HepG2 (cell line): ENCODE results near the gene ALDH1A1. TPM values are rescaled to one million over a fixed set of nuclear protein-coding genes. Genes with fewer than 3 reads are reported as not detected.
A peak's percentile ranks its signal among the peaks of the same experiment; 100 is the strongest.

Experiments
- ATAC-seq: fragments of 200-7000 bp; cut with Tn5 transposase; 3 replicates; pipeline ENCODE4 v1.9.1; 2020; ENCODE audit warnings: mild to moderate bottlenecking, moderate library complexity
- BruUV-seq: library from RNA; stranded (reverse); fragments of 400-500 nt; replicated peaks from 2 replicates; lab custom pipeline; 2021; lab: Mats Ljungman, UMichigan
- CTCF ChIA-PET: fragments of 300-600 bp; formaldehyde crosslinking; extraction: SDS; loops from one replicate; lab custom pipeline; 2021; ENCODE audit warnings: low total read pairs, inconsistent platforms, low intra/inter-chr PET ratio; lab: Yijun Ruan, JAX
- POLR2A ChIA-PET: fragments of 350-600 bp; sonication (Branson Sonifier 250); formaldehyde crosslinking; loops from one replicate; lab custom pipeline; 2020; ENCODE audit warnings: antibody characterized with exemption, inconsistent platforms; lab: Yijun Ruan, JAX
- DNase-seq: peaks from one replicate; pipeline ENCODE4 v3.0.0-alpha.2; 2015; ENCODE audit warnings: low spot score
- FAIRE-seq: peaks from 3 replicates; lab custom pipeline; 2011; peaks lifted over from hg19 to GRCh38; lab: Jason Lieb, UNC
- H2AFZ ChIP-seq: one replicate; pipeline ENCODE4 v1.6.1; 2011; ENCODE audit warnings: low read length, inconsistent platforms
- H3K27ac ChIP-seq: fragments of 300-600 bp; 3 replicates; pipeline ENCODE4 v1.8.0; 2011; ENCODE audit warnings: mixed run types, mild to moderate bottlenecking, mixed read lengths, low read length, inconsistent platforms; ENCODE audit not compliant: insufficient read depth; ENCODE audit errors: extremely low read length
- H3K27me3 ChIP-seq, 2 experiments: fragments of 200-600 bp in 1 of 2; 2 replicates in 1 of 2; 3 replicates in 1 of 2; pipeline versions ENCODE4 v1.6.0 to v1.8.0; 2011; ENCODE audit warnings: low read length in 2 of 2, mild to moderate bottlenecking in 2 of 2, moderate library complexity in 2 of 2, inconsistent platforms in 1 of 2; ENCODE audit not compliant: insufficient read depth in 2 of 2, control insufficient read depth in 1 of 2
- H3K36me3 ChIP-seq, 2 experiments: fragments of 200-600 bp in 1 of 2; replicated peaks in 1 of 2; 2 replicates in 1 of 2; 3 replicates in 1 of 2; pipeline versions ENCODE4 v1.5.1 to v1.8.0; 2011; ENCODE audit warnings: low read length in 2 of 2, inconsistent platforms in 1 of 2; ENCODE audit not compliant: insufficient read depth in 2 of 2, control insufficient read depth in 1 of 2
- H3K4me1 ChIP-seq: 2 replicates; pipeline ENCODE4 v1.5.1; 2012; ENCODE audit warnings: low read length, inconsistent platforms; ENCODE audit not compliant: insufficient read depth
- H3K4me2 ChIP-seq: 2 replicates; pipeline ENCODE4 v1.6.0; 2011; ENCODE audit warnings: low read depth, low read length, inconsistent platforms
- H3K4me3 ChIP-seq, 3 experiments: fragments of 200-600 bp in 1 of 3; sonication (generic), shearing (Covaris generic) in 1 of 3; replicated peaks in 1 of 3; 2 replicates each; pipeline ENCODE4 v1.5.1; 2011 to 2016; ENCODE audit warnings: low read length in 3 of 3, inconsistent platforms in 2 of 3, low read depth in 2 of 3, mild to moderate bottlenecking in 2 of 3, control low read depth in 1 of 3, mixed read lengths in 1 of 3; ENCODE audit not compliant: insufficient read depth in 1 of 3
- H3K79me2 ChIP-seq: one replicate; pipeline ENCODE4 v1.6.1; 2011; ENCODE audit warnings: low read length, inconsistent platforms; ENCODE audit not compliant: insufficient read depth
- H3K9ac ChIP-seq: 2 replicates; pipeline ENCODE4 v1.6.0; 2011; ENCODE audit warnings: mild to moderate bottlenecking, low read depth, low read length, inconsistent platforms; ENCODE audit not compliant: insufficient read depth
- H3K9me3 ChIP-seq: 2 replicates; pipeline ENCODE4 v1.5.1; 2012; ENCODE audit warnings: mild to moderate bottlenecking, low read length
- H4K20me1 ChIP-seq: 2 replicates; pipeline ENCODE4 v1.6.0; 2011; ENCODE audit warnings: inconsistent platforms, mild to moderate bottlenecking, low read length, moderate library complexity; ENCODE audit not compliant: insufficient read depth
- FUBP1 ChIP-seq: sonication (generic); formaldehyde crosslinking; IDR thresholded peaks from 2 replicates; pipeline ENCODE4 v1.5.1; 2020; ENCODE audit warnings: missing genetic modification reagents, mild to moderate bottlenecking, borderline replicate concordance
- GZF1 ChIP-seq: sonication (generic); formaldehyde crosslinking; IDR thresholded peaks from 2 replicates; pipeline ENCODE4 v1.5.1; 2020; ENCODE audit warnings: mild to moderate bottlenecking, missing genetic modification reagents
- HINFP ChIP-seq: sonication (generic); formaldehyde crosslinking; IDR thresholded peaks from 2 replicates; pipeline ENCODE4 v1.4.0; 2020; ENCODE audit warnings: low read depth, mild to moderate bottlenecking, missing genetic modification reagents
- JUNB ChIP-seq: sonication (generic); formaldehyde crosslinking; IDR thresholded peaks from 2 replicates; pipeline ENCODE4 v1.8.0; 2022; ENCODE audit warnings: missing genetic modification reagents, mild to moderate bottlenecking, borderline replicate concordance
- MAFF ChIP-seq: IDR thresholded peaks from 2 replicates; pipeline ENCODE4 v1.6.1; 2011; ENCODE audit warnings: low read depth, low read length, improper control_type of control experiment
- MAFK ChIP-seq, 2 experiments: IDR thresholded peaks in 1 of 2; conservative IDR thresholded peaks in 1 of 2; 2 replicates each; pipeline ENCODE4 v1.6.1; 2011; ENCODE audit warnings: improper control_type of control experiment in 2 of 2, low read length in 2 of 2
- ZBTB2 ChIP-seq: sonication (generic); formaldehyde crosslinking; IDR thresholded peaks from 2 replicates; pipeline ENCODE4 v1.8.0; 2022; ENCODE audit warnings: low read depth, missing genetic modification reagents
- WGBS: methylation state at CpG from one replicate; pipeline ENCODE4 v1.1.6; 2017; ENCODE audit warnings: low lambda C conversion rate; 5-methylcytosine and 5-hydroxymethylcytosine counted together
- in situ Hi-C: cut with HindIII; loops from 2 replicates; pipeline ENCODE4 v1.10.0; 2017; ENCODE audit warnings: low pct_unique_long_range_greater_than_20kb; ENCODE audit not compliant: extremely low pct_ligation_motif_present
- intact Hi-C: fragments of 100-400 bp; cut with micrococcal nuclease; formaldehyde crosslinking; loops from one replicate; pipeline ENCODE4 v1.10.0; 2022; ENCODE audit not compliant: unreplicated experiment
- polyA plus RNA-seq, 8 experiments: library from polyadenylated mRNA; depleted of rRNA in 3 of 8; stranded (reverse) in 7 of 8; unstranded in 1 of 8; fragments of >200 nt; fragmentation: Illumina TruSeq in 4 of 8; extraction: Trizol in 4 of 8; gene quantifications; 2 replicates each; pipeline versions ENCODE4 v1.2.1 to v1.2.3, GENCODE V29; 2011 to 2016; ENCODE audit warnings: low read depth in 4 of 8, missing spikeins in 1 of 8, mixed read lengths in 1 of 8; ENCODE audit not compliant: insufficient read depth in 1 of 8
- total RNA-seq, 5 experiments: library from RNA; depleted of rRNA; stranded (reverse); fragments of >200 nt; fragmentation: Illumina TruSeq; extraction: Trizol; gene quantifications; 2 replicates each; pipeline ENCODE4 v1.2.3, GENCODE V29; 2016; ENCODE audit warnings: low read depth in 1 of 5
- TF ChIP-seq, protein P1 (sequence below): sonication (generic); formaldehyde crosslinking; IDR thresholded peaks from 2 replicates; pipeline ENCODE4 v1.5.0; 2020; ENCODE audit warnings: mild to moderate bottlenecking, missing genetic modification reagents, borderline replicate concordance

Gene ALDH1A1
- total and polyA plus RNA-seq, 2 of the 13 experiments (the other 11 are each of a cell fraction or from before 2014, with no cell fraction given), result 88.2 to 439 TPM

GRCh38 chr9:72924154-72924790 is 28.6 kb downstream of the ALDH1A1 start:
- Histone ChIP-seq H2AFZ (no peak overlapping the region), H3K36me3 (peaks cover 9 to 77% of the 10 kb centered on the region in 2 experiments), H3K4me1 (peaks cover 20% of the 10 kb centered on the region), H3K27me3 (no peaks in the 10 kb centered on the region), H3K79me2 (no peaks in the 10 kb centered on the region), H3K4me3 (no peak overlapping the region), H3K9ac (no peak overlapping the region), H4K20me1 (no peaks in the 10 kb centered on the region), H3K9me3 (no peaks in the 10 kb centered on the region), H3K27ac (no peak overlapping the region), H3K4me2 (no peak overlapping the region)
- intact Hi-C loops, result no loop called here
- in situ Hi-C loops, result no loop called here
- 96% methylated on average over 1 of the region's 1 CpG for WGBS
- FAIRE-seq (no peak), ATAC-seq (no peak), DNase-seq (no peak)
- TF ChIP-seq, protein P1, sequence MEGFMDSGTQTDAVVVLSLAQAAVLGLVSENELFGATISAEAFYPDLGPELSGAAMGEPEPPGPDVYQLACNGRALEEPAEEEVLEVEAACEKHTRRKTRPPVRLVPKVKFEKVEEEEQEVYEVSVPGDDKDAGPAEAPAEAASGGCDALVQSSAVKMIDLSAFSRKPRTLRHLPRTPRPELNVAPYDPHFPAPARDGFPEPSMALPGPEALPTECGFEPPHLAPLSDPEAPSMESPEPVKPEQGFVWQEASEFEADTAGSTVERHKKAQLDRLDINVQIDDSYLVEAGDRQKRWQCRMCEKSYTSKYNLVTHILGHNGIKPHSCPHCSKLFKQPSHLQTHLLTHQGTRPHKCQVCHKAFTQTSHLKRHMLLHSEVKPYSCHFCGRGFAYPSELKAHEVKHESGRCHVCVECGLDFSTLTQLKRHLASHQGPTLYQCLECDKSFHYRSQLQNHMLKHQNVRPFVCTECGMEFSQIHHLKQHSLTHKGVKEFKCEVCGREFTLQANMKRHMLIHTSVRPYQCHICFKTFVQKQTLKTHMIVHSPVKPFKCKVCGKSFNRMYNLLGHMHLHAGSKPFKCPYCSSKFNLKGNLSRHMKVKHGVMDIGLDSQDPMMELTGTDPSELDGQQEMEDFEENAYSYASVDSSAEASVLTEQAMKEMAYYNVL (CRISPR knock-in tag), result no peak
- TF ChIP-seq MAFF (peak; percentile 85), MAFK (conservative IDR thresholded peaks at IDR 0.05 in 1 of 2, IDR thresholded peaks at IDR 0.05 in 1 of 2; ENCODE audit: low read length in 2 of 2) (peak; percentile 82 to 86)
- CTCF ChIA-PET, result no interaction called here
- no TSS peak for BruUV-seq
- POLR2A ChIA-PET, result interaction anchor here (2.0 kb wide), 1 partner anchor 66 kb away, joined by 4 read pairs; no protein-coding TSS in a partner anchor

- in situ Hi-C loops, result no loop called here
- no peak overlapping the region for H3K9ac ChIP-seq
- peaks cover 20% of the 10 kb centered on the region for H3K4me1 ChIP-seq
- H3K9me3 ChIP-seq, result no peaks in the 10 kb centered on the region
- H4K20me1 ChIP-seq, result no peaks in the 10 kb centered on the region
- ATAC-seq (no peak), DNase-seq (no peak), FAIRE-seq (no peak)
- ChIA-PET POLR2A (no interaction called here), CTCF (no interaction called here)
- 100% methylated on average over 1 of the region's 1 CpG for WGBS
- H3K27me3 ChIP-seq, result no peaks in the 10 kb centered on the region
- BruUV-seq, result no TSS peak
- peaks cover 10 to 79% of the 10 kb centered on the region in 2 experiments for H3K36me3 ChIP-seq
- no peaks in the 10 kb centered on the region for H3K79me2 ChIP-seq
- no peak overlapping the region for H3K27ac ChIP-seq
- intact Hi-C loops, result no loop called here
- H2AFZ ChIP-seq, result no peak overlapping the region
- H3K4me3 ChIP-seq, result no peak overlapping the region
- no peak overlapping the region for H3K4me2 ChIP-seq
- TF ChIP-seq GZF1 (no peak), HINFP (no peak), JUNB (CRISPR knock-in tag) (no peak), ZBTB2 (CRISPR knock-in tag) (no peak), FUBP1 (no peak)
Observed at GRCh38 chr9:72923077-72923476, 29.8 kb downstream of the ALDH1A1 start.
